Activated B cell treated with CpG ODN at 0.5 μM for 24 hours (primary cell): ENCODE measurements around the gene CTAGE1. TPM values are rescaled to one million over a fixed set of nuclear protein-coding genes. Genes with fewer than 3 reads are reported as not detected.

Experiments
- ATAC-seq: fragments of 200-7000 bp; cut with Tn5 transposase; one replicate; pipeline ENCODE4 v1.10.0; 2021; ENCODE audit warnings: low read depth, mild to moderate bottlenecking, moderate library complexity
- CTCF ChIA-PET: fragments of 350-600 bp; sonication (Branson Sonifier 250); formaldehyde crosslinking; loops from one replicate; lab custom pipeline; 2021; ENCODE audit warnings: antibody characterized with exemption; lab: Charles Lee
- POLR2A ChIA-PET: fragments of 350-600 bp; sonication (Branson Sonifier 250); formaldehyde crosslinking; loops from one replicate; lab custom pipeline; 2021; ENCODE audit warnings: antibody characterized with exemption; lab: Charles Lee
- DNase-seq: peaks from one replicate; pipeline ENCODE4 v3.0.0; 2022
- H3K27ac Mint-ChIP-seq: one replicate; pipeline ENCODE4 v1.8.0; 2020; ENCODE audit warnings: mixed read lengths
- H3K27me3 Mint-ChIP-seq: one replicate; pipeline ENCODE4 v1.8.0; 2021; ENCODE audit warnings: mixed read lengths
- H3K36me3 Mint-ChIP-seq: one replicate; pipeline ENCODE4 v1.8.0; 2021; ENCODE audit warnings: low read depth, mixed read lengths
- H3K4me1 Mint-ChIP-seq: one replicate; pipeline ENCODE4 v1.8.0; 2021; ENCODE audit warnings: mixed read lengths
- H3K4me3 Mint-ChIP-seq: one replicate; pipeline ENCODE4 v1.8.0; 2020; ENCODE audit warnings: mild to moderate bottlenecking, mixed read lengths
- H3K9me3 Mint-ChIP-seq: one replicate; pipeline ENCODE4 v1.8.0; 2020; ENCODE audit warnings: mixed read lengths
- intact Hi-C: fragments of 100-400 bp; cut with micrococcal nuclease; formaldehyde crosslinking; loops from one replicate; pipeline ENCODE4 v1.15.1; 2024
- total RNA-seq: library from RNA; stranded (reverse); gene quantifications from 2 replicates; pipeline ENCODE4 v1.2.3, GENCODE V29; 2022
- TF ChIP-seq, protein P1 (sequence below): fragments of 200-600 bp; IDR thresholded peaks from one replicate; pipeline ENCODE4 v1.8.0; 2022; ENCODE audit warnings: antibody characterized with exemption, mild to moderate bottlenecking

Gene CTAGE1
- total RNA-seq, 1 donor from 2014 or later: not detected

DNA sequence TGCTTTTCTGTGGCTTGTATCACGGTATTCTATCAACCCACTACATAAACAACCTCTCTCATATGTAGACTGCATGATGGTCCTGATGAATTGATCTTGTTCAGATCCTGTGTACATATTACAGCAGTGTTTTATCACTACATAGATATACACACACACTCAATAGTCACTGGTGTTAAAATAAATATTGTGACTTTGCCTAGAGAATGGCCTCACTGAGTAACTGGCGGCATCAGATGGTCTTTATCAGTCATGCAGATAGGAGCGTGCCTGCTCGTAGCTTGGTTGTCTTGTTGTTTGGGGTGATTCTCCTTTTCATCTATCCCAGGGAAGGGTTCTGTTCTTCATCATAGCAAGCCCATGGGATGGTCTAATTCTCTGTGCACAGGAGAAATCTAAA is 18.4 kb upstream of the CTAGE1 start:
- no peak overlapping the region for H3K4me3 Mint-ChIP-seq
- no peak for ATAC-seq
- no peaks in the 10 kb centered on the region for H3K36me3 Mint-ChIP-seq
- ChIA-PET CTCF (no interaction called here), POLR2A (no interaction called here)
- no peaks in the 10 kb centered on the region for H3K27me3 Mint-ChIP-seq
- DNase-seq: no peak
- TF ChIP-seq, protein P1, sequence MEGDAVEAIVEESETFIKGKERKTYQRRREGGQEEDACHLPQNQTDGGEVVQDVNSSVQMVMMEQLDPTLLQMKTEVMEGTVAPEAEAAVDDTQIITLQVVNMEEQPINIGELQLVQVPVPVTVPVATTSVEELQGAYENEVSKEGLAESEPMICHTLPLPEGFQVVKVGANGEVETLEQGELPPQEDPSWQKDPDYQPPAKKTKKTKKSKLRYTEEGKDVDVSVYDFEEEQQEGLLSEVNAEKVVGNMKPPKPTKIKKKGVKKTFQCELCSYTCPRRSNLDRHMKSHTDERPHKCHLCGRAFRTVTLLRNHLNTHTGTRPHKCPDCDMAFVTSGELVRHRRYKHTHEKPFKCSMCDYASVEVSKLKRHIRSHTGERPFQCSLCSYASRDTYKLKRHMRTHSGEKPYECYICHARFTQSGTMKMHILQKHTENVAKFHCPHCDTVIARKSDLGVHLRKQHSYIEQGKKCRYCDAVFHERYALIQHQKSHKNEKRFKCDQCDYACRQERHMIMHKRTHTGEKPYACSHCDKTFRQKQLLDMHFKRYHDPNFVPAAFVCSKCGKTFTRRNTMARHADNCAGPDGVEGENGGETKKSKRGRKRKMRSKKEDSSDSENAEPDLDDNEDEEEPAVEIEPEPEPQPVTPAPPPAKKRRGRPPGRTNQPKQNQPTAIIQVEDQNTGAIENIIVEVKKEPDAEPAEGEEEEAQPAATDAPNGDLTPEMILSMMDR: no peak
- intact Hi-C loops: no loop called here
- no peaks in the 10 kb centered on the region for H3K4me1 Mint-ChIP-seq
- no peak overlapping the region for H3K27ac Mint-ChIP-seq
- H3K9me3 Mint-ChIP-seq: no peaks in the 10 kb centered on the region

DNA sequence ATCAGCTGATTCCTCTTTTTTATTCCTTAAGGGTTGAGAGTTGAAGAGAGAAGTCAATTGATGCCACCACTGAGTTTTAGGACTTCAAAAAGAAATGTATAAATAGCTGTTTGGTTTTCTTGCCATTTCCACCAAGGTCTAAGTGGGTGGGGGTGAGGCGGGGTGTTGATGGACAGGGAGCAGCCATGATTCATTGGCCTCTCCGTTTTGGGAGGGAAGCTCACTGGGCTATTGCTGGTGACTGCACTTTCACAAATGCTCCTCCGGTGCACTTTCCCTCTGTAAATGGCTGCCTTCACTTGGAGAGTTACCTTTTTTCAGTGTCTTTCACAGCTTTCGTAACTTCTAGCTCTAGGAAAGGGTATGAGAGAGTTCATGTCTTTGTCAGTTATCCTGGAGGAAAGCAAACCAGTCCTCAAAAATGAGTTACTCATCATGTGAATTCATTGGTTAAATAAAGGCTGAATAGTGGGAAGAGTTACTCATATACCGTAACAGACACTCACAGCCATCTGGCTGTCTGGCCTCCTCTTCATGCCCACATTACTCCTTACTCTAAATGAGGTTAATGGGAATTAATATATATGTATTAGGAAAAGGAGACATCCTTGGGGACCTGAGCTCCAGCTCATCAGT is 17.4 kb upstream of the CTAGE1 start:
- Mint-ChIP-seq H3K4me3 (no peak overlapping the region), H3K27me3 (no peaks in the 10 kb centered on the region), H3K36me3 (no peaks in the 10 kb centered on the region), H3K9me3 (no peaks in the 10 kb centered on the region), H3K4me1 (no peaks in the 10 kb centered on the region), H3K27ac (no peak overlapping the region)
- ChIA-PET CTCF (no interaction called here), POLR2A (no interaction called here)
- TF ChIP-seq, protein P1: no peak
- DNase-seq: no peak
- intact Hi-C loops: no loop called here
- ATAC-seq: no peak

DNA sequence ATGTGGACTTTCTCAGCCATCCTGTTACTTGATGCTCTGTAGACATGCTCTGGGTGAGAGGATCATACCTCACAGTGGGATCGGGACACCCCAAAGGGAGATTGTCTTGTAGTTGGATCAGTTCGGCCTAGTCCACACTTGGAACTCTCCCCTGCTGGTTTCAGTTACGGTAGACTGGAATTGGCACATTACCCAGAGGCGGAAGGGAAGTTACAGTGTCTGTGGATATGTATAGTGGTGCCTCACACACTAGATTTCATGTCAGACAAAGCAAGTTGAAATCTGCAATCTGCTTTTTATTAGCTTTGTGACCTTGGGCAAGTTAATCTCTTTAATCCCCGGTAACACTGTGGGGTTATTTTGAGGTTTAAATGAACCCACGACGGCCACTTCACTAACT is 16.2 kb upstream of the CTAGE1 start:
- Mint-ChIP-seq H3K27me3 (no peaks in the 10 kb centered on the region), H3K4me3 (no peak overlapping the region), H3K27ac (no peak overlapping the region), H3K36me3 (no peaks in the 10 kb centered on the region), H3K4me1 (no peaks in the 10 kb centered on the region), H3K9me3 (no peaks in the 10 kb centered on the region)
- TF ChIP-seq, protein P1: no peak
- ChIA-PET POLR2A (no interaction called here), CTCF (no interaction called here)
- intact Hi-C loops: no loop called here
- DNase-seq (no peak), ATAC-seq (no peak)

DNA sequence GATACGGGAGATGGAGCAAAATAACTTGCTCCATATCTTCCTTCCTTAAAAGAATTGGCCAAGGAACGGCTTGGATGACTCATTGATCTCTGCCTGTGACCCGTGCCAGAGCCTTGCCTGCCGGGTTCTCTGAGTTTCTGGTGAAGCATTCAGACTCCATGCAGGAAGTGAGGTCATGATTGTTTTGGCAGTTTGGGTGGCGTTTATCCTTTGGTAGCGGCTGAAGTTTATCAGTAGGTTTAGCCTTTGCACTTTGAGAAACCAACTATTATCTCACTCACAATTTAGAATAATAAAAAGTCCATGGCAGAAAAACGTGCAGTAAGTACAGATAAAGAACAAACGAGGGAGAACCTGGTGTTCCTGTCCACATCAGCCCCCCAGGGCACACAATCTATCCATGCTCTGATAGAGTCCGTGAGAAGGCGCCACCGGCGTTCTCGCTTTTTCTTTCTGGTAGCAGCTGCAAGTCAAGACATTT is 15.0 kb upstream of the CTAGE1 start:
- CTCF ChIA-PET: no interaction called here
- POLR2A ChIA-PET: no interaction called here
- ATAC-seq (no peak), DNase-seq (no peak)
- TF ChIP-seq, protein P1: no peak
- Mint-ChIP-seq H3K9me3 (no peaks in the 10 kb centered on the region), H3K36me3 (no peaks in the 10 kb centered on the region), H3K4me3 (no peak overlapping the region), H3K27me3 (no peaks in the 10 kb centered on the region), H3K4me1 (no peaks in the 10 kb centered on the region), H3K27ac (no peak overlapping the region)
- intact Hi-C loops: no loop called here

DNA sequence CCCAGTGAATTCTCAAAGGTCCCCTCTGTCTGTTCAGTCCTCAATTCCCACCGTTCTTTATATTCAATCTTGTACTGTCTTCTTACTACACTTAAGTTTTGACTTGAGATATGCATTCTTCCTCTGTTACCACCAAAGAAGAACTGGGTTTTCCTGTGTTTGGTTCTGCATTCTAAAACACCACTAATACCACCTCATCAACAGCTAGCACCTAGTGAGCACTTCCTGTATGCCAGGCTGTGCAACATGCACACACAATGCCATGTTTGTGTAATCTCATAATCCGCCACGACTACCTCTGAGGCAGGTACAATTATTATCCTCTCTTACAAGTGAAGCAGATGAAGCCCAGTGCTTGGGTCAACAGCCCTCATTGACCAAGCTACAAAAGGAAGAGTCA is 11.8 kb upstream of the CTAGE1 start:
- no peaks in the 10 kb centered on the region for H3K27me3 Mint-ChIP-seq
- no peaks in the 10 kb centered on the region for H3K9me3 Mint-ChIP-seq
- intact Hi-C loops: no loop called here
- DNase-seq (no peak), ATAC-seq (no peak)
- TF ChIP-seq, protein P1: no peak
- CTCF ChIA-PET: no interaction called here
- H3K36me3 Mint-ChIP-seq: no peaks in the 10 kb centered on the region
- POLR2A ChIA-PET: no interaction called here
- no peaks in the 10 kb centered on the region for H3K4me1 Mint-ChIP-seq
- no peak overlapping the region for H3K27ac Mint-ChIP-seq
- no peak overlapping the region for H3K4me3 Mint-ChIP-seq
